ENCODE results near the gene SUGP1. TPM values are rescaled to one million over a fixed set of nuclear protein-coding genes. Genes with fewer than 3 reads are reported as not detected.

The SUGP1 gene
- polyA plus RNA-seq, 1 of the 3 experiments (the other 2 are of a cell fraction): 43.2 TPM

- H3K27ac ChIP-seq (ENCODE audit: low read depth in 2 of 2, low read length in 1 of 2): no peak overlapping the region
- H3K4me2 ChIP-seq: no peak overlapping the region
- DNase-seq: no peak
- no peaks in the 10 kb centered on the region for H3K9me3 ChIP-seq
- POLR2A ChIA-PET: no interaction called here
- no peaks in the 10 kb centered on the region for H3F3A ChIP-seq (replicated peaks; ENCODE audit: insufficient read depth)
- no peaks in the 10 kb centered on the region for H3K27me3 ChIP-seq (ENCODE audit: insufficient read depth)
- peaks cover 16 to 50% of the 10 kb centered on the region in 2 experiments for H3K36me3 ChIP-seq (replicated peaks in 1 of 2; ENCODE audit: control insufficient read depth in 1 of 2, insufficient read depth in 2 of 2, low read length in 1 of 2)
- H3K4me3 ChIP-seq (ENCODE audit: low read depth in 2 of 2, low read length in 1 of 2): no peak overlapping the region
- H3K9ac ChIP-seq: no peak overlapping the region
- CTCF ChIA-PET: interaction anchor here (1.0 to 1.4 kb wide), 3 partner anchors 152 to 192 kb away, joined by 3 to 5 read pairs (median 4); no protein-coding TSS in a partner anchor
- TF ChIP-seq RFX5 (IDR thresholded peaks at IDR 0.05; ENCODE audit: low read length) (no peak), EZH2phosphoT487 (IDR thresholded peaks at IDR 0.05; ENCODE audit: borderline replicate concordance, low read depth) (no peak), SIN3A (IDR thresholded peaks at IDR 0.05; ENCODE audit: borderline replicate concordance, low read depth, low read length) (no peak), EP300 (IDR thresholded peaks at IDR 0.05; ENCODE audit: borderline replicate concordance in 1 of 2, low read depth in 1 of 2, low read length in 1 of 2) (no peak), RCOR1 (IDR thresholded peaks at IDR 0.05; ENCODE audit: low read length) (no peak), TEAD4 (IDR thresholded peaks at IDR 0.05; ENCODE audit: borderline replicate concordance, insufficient read depth) (no peak), FOXJ3 (CRISPR knock-in tag; IDR thresholded peaks at IDR 0.05) (no peak), MAX (IDR thresholded peaks at IDR 0.05; ENCODE audit: low read depth) (no peak), NFIC (IDR thresholded peaks at IDR 0.05; ENCODE audit: borderline replicate concordance) (no peak), GABPA (IDR thresholded peaks at IDR 0.05; ENCODE audit: low read depth) (no peak), YY1 (IDR thresholded peaks at IDR 0.05; ENCODE audit: low read depth) (no peak)
- TF ChIP-seq, protein P1, sequence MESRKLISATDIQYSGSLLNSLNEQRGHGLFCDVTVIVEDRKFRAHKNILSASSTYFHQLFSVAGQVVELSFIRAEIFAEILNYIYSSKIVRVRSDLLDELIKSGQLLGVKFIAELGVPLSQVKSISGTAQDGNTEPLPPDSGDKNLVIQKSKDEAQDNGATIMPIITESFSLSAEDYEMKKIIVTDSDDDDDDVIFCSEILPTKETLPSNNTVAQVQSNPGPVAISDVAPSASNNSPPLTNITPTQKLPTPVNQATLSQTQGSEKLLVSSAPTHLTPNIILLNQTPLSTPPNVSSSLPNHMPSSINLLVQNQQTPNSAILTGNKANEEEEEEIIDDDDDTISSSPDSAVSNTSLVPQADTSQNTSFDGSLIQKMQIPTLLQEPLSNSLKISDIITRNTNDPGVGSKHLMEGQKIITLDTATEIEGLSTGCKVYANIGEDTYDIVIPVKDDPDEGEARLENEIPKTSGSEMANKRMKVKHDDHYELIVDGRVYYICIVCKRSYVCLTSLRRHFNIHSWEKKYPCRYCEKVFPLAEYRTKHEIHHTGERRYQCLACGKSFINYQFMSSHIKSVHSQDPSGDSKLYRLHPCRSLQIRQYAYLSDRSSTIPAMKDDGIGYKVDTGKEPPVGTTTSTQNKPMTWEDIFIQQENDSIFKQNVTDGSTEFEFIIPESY (IDR thresholded peaks at IDR 0.05; ENCODE audit: borderline replicate concordance, low read depth): no peak
- H2AFZ ChIP-seq (ENCODE audit: low read depth): no peak overlapping the region
- WGBS (ENCODE audit: low lambda C conversion rate): 87% methylated on average over 3 of the region's 7 CpGs
- no peaks in the 10 kb centered on the region for H3K9me2 ChIP-seq
- H3K79me2 ChIP-seq (ENCODE audit: insufficient read depth): peaks cover 13% of the 10 kb centered on the region; the same call in 1 of the 2 replicates
- H4K20me1 ChIP-seq (ENCODE audit: insufficient read depth): peaks cover 22% of the 10 kb centered on the region; the same call in 1 of the 2 replicates
- no peaks in the 10 kb centered on the region for H3K4me1 ChIP-seq (ENCODE audit: control insufficient read depth in 1 of 2, insufficient read depth in 2 of 2, low read depth in 1 of 2, low read length in 1 of 2)
Observed at GRCh38 chr19:19338082-19338481, 17.8 kb upstream of the SUGP1 start.

DNA sequence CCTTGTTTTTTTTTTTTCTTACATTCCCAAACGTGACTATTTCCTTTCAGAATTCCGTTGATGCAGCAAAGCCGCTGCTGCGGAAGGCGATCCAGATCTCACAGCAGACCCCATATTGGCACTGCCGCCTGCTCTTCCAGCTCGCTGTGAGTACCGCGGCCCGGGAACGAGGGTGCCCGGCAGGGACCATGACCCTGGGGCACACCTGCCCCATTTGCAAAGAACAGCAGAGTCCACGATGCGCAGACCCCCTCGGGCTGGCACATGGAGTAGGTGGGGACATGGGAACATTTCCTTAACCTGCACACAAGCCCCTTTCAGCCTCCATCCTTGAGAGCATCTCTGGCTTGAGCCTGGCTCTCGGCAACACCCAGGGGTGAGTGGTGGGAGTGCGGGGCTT lies 16.8 kb upstream of the SUGP1 start:
- Histone ChIP-seq H3K4me2 (no peak overlapping the region), H3K9me3 (no peaks in the 10 kb centered on the region), H3K9ac (no peak overlapping the region), H3K27ac (ENCODE audit: low read depth in 2 of 2, low read length in 1 of 2) (no peak overlapping the region), H3K79me2 (ENCODE audit: insufficient read depth) (peaks cover 22% of the 10 kb centered on the region; the same call in 1 of the 2 replicates), H3K27me3 (ENCODE audit: insufficient read depth) (no peaks in the 10 kb centered on the region), H3K36me3 (replicated peaks in 1 of 2; ENCODE audit: control insufficient read depth in 1 of 2, insufficient read depth in 2 of 2, low read length in 1 of 2) (peaks cover 15 to 47% of the 10 kb centered on the region in 2 experiments), H4K20me1 (ENCODE audit: insufficient read depth) (peaks cover 24% of the 10 kb centered on the region; the same call in 1 of the 2 replicates), H3K4me1 (ENCODE audit: control insufficient read depth in 1 of 2, insufficient read depth in 2 of 2, low read depth in 1 of 2, low read length in 1 of 2) (no peaks in the 10 kb centered on the region), H3F3A (replicated peaks; ENCODE audit: insufficient read depth) (no peaks in the 10 kb centered on the region), H2AFZ (ENCODE audit: low read depth) (no peak overlapping the region), H3K4me3 (ENCODE audit: low read depth in 2 of 2, low read length in 1 of 2) (no peak overlapping the region), H3K9me2 (no peaks in the 10 kb centered on the region)
- POLR2A ChIA-PET: no interaction called here
- CTCF ChIA-PET: interaction anchor here (1.4 to 2.2 kb wide), 2 partner anchors 153 to 163 kb away, joined by 4 to 11 read pairs; no protein-coding TSS in a partner anchor
- DNase-seq: no peak
- 93% methylated on average over 14 of the region's 17 CpGs for WGBS (ENCODE audit: low lambda C conversion rate)
- TF ChIP-seq RAD21 (IDR thresholded peaks at IDR 0.05; ENCODE audit: low read length): no peak
- TF ChIP-seq, protein P1 (IDR thresholded peaks at IDR 0.05; ENCODE audit: borderline replicate concordance, low read depth): no peak
- TF ChIP-seq RCOR1 (IDR thresholded peaks at IDR 0.05; ENCODE audit: low read length): no peak
- TF ChIP-seq TCF12 (IDR thresholded peaks at IDR 0.05): no peak
- no peak for TF ChIP-seq FOSL2 (IDR thresholded peaks at IDR 0.05; ENCODE audit: borderline replicate concordance, low read depth)
- TF ChIP-seq FOXJ3 (CRISPR knock-in tag; IDR thresholded peaks at IDR 0.05): no peak
- no peak for TF ChIP-seq CHD2 (IDR thresholded peaks at IDR 0.05; ENCODE audit: low read length, partially characterized antibody)
- no peak for TF ChIP-seq NFIC (IDR thresholded peaks at IDR 0.05; ENCODE audit: borderline replicate concordance)
- no peak for TF ChIP-seq SMC3 (IDR thresholded peaks at IDR 0.05; ENCODE audit: low read depth, low read length)
- no peak for TF ChIP-seq SIN3A (IDR thresholded peaks at IDR 0.05; ENCODE audit: borderline replicate concordance, low read depth, low read length)
- TF ChIP-seq GATA2 (CRISPR knock-in tag; IDR thresholded peaks at IDR 0.05): no peak
- no peak for TF ChIP-seq RXRA (IDR thresholded peaks at IDR 0.05; ENCODE audit: borderline replicate concordance, low read depth)
- TF ChIP-seq, protein P2, sequence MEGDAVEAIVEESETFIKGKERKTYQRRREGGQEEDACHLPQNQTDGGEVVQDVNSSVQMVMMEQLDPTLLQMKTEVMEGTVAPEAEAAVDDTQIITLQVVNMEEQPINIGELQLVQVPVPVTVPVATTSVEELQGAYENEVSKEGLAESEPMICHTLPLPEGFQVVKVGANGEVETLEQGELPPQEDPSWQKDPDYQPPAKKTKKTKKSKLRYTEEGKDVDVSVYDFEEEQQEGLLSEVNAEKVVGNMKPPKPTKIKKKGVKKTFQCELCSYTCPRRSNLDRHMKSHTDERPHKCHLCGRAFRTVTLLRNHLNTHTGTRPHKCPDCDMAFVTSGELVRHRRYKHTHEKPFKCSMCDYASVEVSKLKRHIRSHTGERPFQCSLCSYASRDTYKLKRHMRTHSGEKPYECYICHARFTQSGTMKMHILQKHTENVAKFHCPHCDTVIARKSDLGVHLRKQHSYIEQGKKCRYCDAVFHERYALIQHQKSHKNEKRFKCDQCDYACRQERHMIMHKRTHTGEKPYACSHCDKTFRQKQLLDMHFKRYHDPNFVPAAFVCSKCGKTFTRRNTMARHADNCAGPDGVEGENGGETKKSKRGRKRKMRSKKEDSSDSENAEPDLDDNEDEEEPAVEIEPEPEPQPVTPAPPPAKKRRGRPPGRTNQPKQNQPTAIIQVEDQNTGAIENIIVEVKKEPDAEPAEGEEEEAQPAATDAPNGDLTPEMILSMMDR (IDR thresholded peaks at IDR 0.05): no peak
- no peak for TF ChIP-seq POLR2AphosphoS5 (IDR thresholded peaks at IDR 0.05; ENCODE audit: low read depth, low read length)
